Endothelial cell of umbilical vein (primary cell): ENCODE results near the gene JPH3.

ENCODE experiments used
- CTCF ChIP-seq, 2 donors: IDR thresholded peaks; 1 replicate in 1 of 2; 2 replicates in 1 of 2; pipeline ENCODE4 v1.5.1; 2011; ENCODE audit warnings: low read length in 2 of 2, mild to moderate bottlenecking in 2 of 2, moderate library complexity in 2 of 2, control low read depth in 1 of 2, inconsistent platforms in 1 of 2, low read depth in 1 of 2; ENCODE audit not compliant: insufficient read depth in 1 of 2; ENCODE audit errors: extremely low read depth in 1 of 2
- EZH2 ChIP-seq: IDR thresholded peaks from 2 replicates; pipeline ENCODE4 v1.6.1; 2012; ENCODE audit warnings: borderline replicate concordance, low read depth, mild to moderate bottlenecking, moderate library complexity, low read length, inconsistent platforms; ENCODE audit not compliant: severe bottlenecking
- GATA2 ChIP-seq: IDR thresholded peaks from 2 replicates; pipeline ENCODE4 v1.7.0; 2011; ENCODE audit warnings: low read depth, mild to moderate bottlenecking, moderate library complexity, mixed read lengths, low read length; ENCODE audit not compliant: insufficient read length, insufficient read depth
- JUN ChIP-seq: IDR thresholded peaks from 2 replicates; pipeline ENCODE4 v1.6.1; 2011; ENCODE audit warnings: borderline replicate concordance, low read depth; ENCODE audit not compliant: insufficient read length, insufficient read depth
- MAX ChIP-seq: IDR thresholded peaks from 2 replicates; pipeline ENCODE4 v1.6.1; 2011; ENCODE audit not compliant: insufficient read depth, insufficient read length
- MYC ChIP-seq: IDR thresholded peaks from one replicate; pipeline ENCODE4 v1.6.1; 2011; ENCODE audit warnings: mild to moderate bottlenecking, low read depth, low read length
- POLR2A ChIP-seq: IDR thresholded peaks from 2 replicates; pipeline ENCODE4 v1.6.1; 2012; ENCODE audit warnings: low read depth, mild to moderate bottlenecking, control low read depth, low read length
- POLR2AphosphoS5 ChIP-seq: IDR thresholded peaks from 2 replicates; pipeline ENCODE4 v1.6.1; 2012; ENCODE audit warnings: low read depth, mild to moderate bottlenecking, control low read depth, low read length, moderate library complexity; ENCODE audit not compliant: insufficient read depth

- TF ChIP-seq CTCF (IDR thresholded peaks at IDR 0.05; ENCODE audit: extremely low read depth in 1 of 2, insufficient read depth in 1 of 2, low read depth in 1 of 2, low read length in 2 of 2) (no peak), EZH2 (no peak), MAX (no peak), POLR2A (no peak), POLR2AphosphoS5 (no peak), MYC (no peak), GATA2 (no peak), JUN (no peak)
These were observed 16.7 kb upstream of the JPH3 start for GRCh38 chr16:87585442-87586200.
